HG02973 (cell line): ENCODE results near the gene CHST10.
"Not testable (repeated sequence)": the region's sequence is repeated elsewhere in the genome, so short reads cannot be mapped to it uniquely, and the experiment has no call there.

Experiments used
- ATAC-seq: cut with Tn5 transposase; IDR thresholded peaks from one replicate; pipeline ENCODE4 v1.9.1; 2021; ENCODE audit warnings: moderate library complexity; ENCODE audit not compliant: unreplicated experiment

The CHST10 gene

DNA sequence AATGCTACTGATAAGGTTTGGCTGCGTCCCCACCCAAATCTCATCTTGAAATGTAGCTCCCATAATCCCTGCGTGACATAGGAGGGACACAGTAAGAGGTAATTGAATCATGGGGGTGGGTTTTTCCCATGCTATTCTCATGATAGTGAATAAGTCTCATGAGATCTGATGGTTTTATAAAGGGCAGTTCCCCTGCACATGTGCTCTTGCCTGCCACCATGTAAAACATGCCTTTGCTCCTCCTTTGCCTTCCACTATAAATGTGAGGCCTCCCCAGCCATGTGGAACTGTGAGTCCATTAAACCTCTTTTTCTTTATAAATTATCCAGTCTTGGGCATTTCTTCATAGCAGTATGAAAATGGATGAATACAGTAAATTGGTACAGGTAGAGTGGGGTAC, 75.0 kb downstream of the CHST10 start:
- not testable (repeated sequence) for ATAC-seq
